SK-N-MC (cell line): Measurements from ENCODE around the gene CHST3.

Experiments used
- EZH2 ChIP-seq: fragments of 200-600 bp; sonication (generic); IDR thresholded peaks from one replicate; pipeline ENCODE4 v1.6.1; 2017; ENCODE audit warnings: antibody characterized with exemption
- POLR2AphosphoS5 ChIP-seq: IDR thresholded peaks from 2 replicates; pipeline ENCODE4 v1.6.1; 2012; ENCODE audit warnings: mild to moderate bottlenecking, low read depth, low read length, borderline replicate concordance

GRCh38 chr10:71999360-72000072 is 35.3 kb downstream of the CHST3 start:
- TF ChIP-seq EZH2 (no peak), POLR2AphosphoS5 (no peak)
